ENCODE measurements around the gene MVD. TPM values are rescaled to one million over a fixed set of nuclear protein-coding genes. Genes with fewer than 3 reads are reported as not detected.

MVD gene
- total and polyA plus RNA-seq, 8 donors: 7.1 to 302 (median 45.9) TPM

DNA sequence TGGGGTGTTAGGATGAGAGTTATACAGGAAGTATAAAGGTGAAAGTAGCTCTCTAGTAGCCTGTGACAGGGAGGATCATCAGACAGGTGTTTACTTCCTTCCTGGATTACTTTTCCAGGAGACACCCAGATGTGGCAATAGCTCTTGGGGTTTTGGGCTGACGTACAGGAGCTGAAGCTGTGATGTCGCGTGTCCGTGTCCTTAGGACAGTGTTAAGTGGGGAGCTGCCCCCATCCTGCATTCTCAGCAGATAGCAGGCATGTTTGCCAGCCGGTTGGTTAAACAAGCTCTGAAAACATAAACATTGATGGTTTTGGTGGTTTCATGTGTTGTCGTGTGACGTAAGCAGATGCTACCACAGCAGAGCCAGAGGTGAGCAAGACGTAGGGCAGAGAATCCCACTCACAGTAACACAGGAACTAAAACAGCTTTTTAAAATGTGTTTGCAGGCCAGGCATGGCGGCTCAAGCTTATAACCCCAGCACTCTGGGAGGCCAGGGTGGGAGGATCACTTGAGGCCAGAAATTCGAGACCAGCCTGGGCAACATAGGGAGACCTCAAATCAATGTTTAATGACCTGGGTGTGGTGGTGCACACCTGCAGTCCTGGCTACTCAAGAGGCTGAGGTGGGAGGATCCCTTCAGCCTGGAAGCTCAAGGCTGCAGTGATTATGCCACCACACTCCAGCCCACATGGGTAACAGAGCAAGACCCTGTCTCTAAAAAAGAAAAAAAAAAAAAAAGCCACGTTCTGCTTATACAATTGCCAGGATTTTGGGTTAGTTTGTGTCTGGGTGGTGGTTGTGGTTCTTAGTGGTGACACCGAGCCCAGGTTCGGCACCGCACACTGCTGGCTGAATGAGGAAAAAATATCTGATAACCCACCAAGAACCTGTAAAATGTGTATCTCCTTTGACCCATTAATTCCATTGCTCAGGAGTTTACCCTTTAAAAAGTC is 42.8 kb downstream of the MVD start:
- Histone ChIP-seq H3K4me3 (no peak overlapping the region), H3K36me3 (peaks cover 32 to 80% (median 62%) of the 10 kb centered on the region in 4 donors), H3K27ac (peak overlapping the region; percentile 21 to 87 (median 38)), H3K9me3 (no peaks in the 10 kb centered on the region), H3K27me3 (no peaks in the 10 kb centered on the region), H3K4me1 (peaks cover 35 to 53% (median 40%) of the 10 kb centered on the region in 4 donors)
- intact Hi-C loops (cut with DNase I; ENCODE audit: low total_unique reads): no loop called here
- TF ChIP-seq, protein P1, sequence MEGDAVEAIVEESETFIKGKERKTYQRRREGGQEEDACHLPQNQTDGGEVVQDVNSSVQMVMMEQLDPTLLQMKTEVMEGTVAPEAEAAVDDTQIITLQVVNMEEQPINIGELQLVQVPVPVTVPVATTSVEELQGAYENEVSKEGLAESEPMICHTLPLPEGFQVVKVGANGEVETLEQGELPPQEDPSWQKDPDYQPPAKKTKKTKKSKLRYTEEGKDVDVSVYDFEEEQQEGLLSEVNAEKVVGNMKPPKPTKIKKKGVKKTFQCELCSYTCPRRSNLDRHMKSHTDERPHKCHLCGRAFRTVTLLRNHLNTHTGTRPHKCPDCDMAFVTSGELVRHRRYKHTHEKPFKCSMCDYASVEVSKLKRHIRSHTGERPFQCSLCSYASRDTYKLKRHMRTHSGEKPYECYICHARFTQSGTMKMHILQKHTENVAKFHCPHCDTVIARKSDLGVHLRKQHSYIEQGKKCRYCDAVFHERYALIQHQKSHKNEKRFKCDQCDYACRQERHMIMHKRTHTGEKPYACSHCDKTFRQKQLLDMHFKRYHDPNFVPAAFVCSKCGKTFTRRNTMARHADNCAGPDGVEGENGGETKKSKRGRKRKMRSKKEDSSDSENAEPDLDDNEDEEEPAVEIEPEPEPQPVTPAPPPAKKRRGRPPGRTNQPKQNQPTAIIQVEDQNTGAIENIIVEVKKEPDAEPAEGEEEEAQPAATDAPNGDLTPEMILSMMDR (IDR thresholded peaks at IDR 0.05): no peak
- no peak for TF ChIP-seq EP300 (IDR thresholded peaks at IDR 0.05)
- TF ChIP-seq POLR2AphosphoS5 (IDR thresholded peaks at IDR 0.05): peak in 1 of 3 donors; percentile 19
- peak in 1 of 2 donors; percentile 50 for DNase-seq
- 78 to 89% (median 84%) methylated on average over 14 of the region's 14 CpGs for WGBS, 5 donors

DNA sequence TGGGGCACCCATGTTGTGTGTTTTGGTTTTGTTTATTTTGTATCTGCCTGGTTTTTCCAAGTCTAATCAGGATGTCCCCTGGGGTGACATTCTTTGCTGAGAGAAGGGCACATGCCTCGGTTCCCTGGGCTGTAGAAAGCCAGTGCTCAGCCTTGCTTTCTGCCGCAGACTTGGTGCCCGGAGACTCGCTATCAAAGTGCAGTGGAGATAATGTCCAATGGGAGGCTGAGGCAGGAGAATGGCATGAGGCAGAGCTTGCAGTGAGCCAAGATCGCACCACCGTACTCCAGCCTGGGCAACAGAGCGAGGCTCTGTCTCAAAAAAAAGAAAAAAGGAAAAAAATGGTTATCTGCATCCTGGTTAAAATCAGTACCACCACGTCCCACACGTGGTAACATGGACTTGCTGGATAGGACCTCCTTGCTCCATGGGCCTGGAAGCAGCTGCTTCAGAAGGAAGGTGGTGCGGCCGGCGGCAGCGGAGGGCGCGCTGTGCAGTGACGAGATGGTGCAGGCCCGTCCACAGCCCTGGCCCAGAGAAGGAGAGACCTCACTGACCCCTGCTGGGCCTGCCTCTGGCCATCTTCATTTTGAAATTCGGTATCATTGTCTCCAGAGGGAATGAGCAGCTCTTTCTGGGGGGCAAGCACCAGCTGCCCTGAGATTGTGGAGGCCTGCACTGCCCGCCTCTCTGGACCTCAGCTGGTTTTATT is 43.8 kb downstream of the MVD start:
- Histone ChIP-seq H3K4me3 (no peak overlapping the region), H3K27ac (peak overlapping the region; percentile 25 to 87 (median 38)), H3K27me3 (no peaks in the 10 kb centered on the region), H3K36me3 (peaks cover 21 to 80% (median 60%) of the 10 kb centered on the region in 4 donors), H3K4me1 (peaks cover 35 to 63% (median 40%) of the 10 kb centered on the region in 4 donors), H3K9me3 (no peaks in the 10 kb centered on the region)
- DNase-seq: no peak
- TF ChIP-seq POLR2AphosphoS5 (IDR thresholded peaks at IDR 0.05) (no peak), EP300 (IDR thresholded peaks at IDR 0.05) (no peak), POLR2A (IDR thresholded peaks at IDR 0.05) (no peak)
- TF ChIP-seq, protein P1 (IDR thresholded peaks at IDR 0.05): no peak
- 84 to 91% (median 87%) methylated on average over 19 of the region's 19 CpGs for whole genome bisulfite sequencing, 5 donors
- intact Hi-C loops (cut with DNase I; ENCODE audit: low total_unique reads): no loop called here

DNA sequence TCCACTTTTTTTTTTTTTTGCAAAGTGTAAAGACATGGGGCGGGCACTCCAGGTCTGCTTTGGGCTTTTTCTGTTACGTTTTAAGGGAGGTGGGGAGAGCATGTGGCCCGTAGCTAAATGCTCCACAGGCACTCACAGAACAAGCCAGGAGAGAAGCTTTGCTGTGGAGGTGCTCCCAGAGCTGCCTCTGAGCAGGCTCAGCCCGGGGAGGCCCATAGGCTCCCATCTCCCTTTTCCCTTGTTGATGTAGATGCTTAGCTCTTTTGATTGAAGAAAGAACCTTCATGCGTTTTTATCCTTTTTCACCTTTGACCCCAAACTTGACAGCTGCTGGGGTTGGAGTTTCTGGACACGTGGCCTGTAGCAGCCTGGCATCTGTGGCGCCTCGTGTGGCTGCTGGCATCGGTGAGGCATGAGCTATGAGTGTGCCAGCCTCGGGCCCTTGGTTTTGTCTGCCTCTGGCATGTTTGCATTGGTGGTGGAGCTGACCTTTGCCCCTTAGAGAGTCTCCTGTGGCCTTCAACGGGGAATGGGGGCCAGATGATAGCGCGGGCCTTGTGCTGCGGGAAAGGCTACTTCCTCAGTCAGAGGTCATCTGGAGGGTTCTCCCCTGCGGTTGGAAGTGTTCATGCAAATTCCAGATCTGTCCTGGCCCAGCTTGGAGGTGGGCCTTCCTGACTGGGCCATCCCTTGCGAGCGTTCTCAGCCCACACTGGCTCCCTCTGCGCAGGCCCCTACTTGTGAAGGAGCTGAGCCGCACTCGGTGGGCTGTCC is 44.5 kb downstream of the MVD start:
- 57 to 66% (median 62%) methylated on average over 18 to 20 of the region's 20 CpGs for WGBS, 5 donors
- no peaks in the 10 kb centered on the region for H3K27me3 ChIP-seq
- H3K4me1 ChIP-seq: peaks cover 35 to 68% (median 43%) of the 10 kb centered on the region in 4 donors
- peaks cover 14 to 80% (median 59%) of the 10 kb centered on the region in 4 donors for H3K36me3 ChIP-seq
- no peak overlapping the region for H3K4me3 ChIP-seq
- no peak for DNase-seq
- H3K27ac ChIP-seq: peak overlapping the region in 4 of 5 donors; percentile 25 to 87 (median 48)
- peak in 1 of 3 donors; percentile 33 for TF ChIP-seq POLR2AphosphoS5 (IDR thresholded peaks at IDR 0.05)
- TF ChIP-seq POLR2A (IDR thresholded peaks at IDR 0.05): no peak
- TF ChIP-seq, protein P1 (IDR thresholded peaks at IDR 0.05): no peak
- intact Hi-C loops (cut with DNase I; ENCODE audit: low total_unique reads): no loop called here
- H3K9me3 ChIP-seq: no peaks in the 10 kb centered on the region

Measured in stomach (tissue), 9 donors.